ENCODE results near the gene KCNMB4.
A peak's percentile ranks its signal among the peaks of the same experiment; 100 is the strongest.
"Not testable (repeated sequence)": the region's sequence is repeated elsewhere in the genome, so short reads cannot be mapped to it uniquely, and the experiment has no call there.

The KCNMB4 gene

DNA sequence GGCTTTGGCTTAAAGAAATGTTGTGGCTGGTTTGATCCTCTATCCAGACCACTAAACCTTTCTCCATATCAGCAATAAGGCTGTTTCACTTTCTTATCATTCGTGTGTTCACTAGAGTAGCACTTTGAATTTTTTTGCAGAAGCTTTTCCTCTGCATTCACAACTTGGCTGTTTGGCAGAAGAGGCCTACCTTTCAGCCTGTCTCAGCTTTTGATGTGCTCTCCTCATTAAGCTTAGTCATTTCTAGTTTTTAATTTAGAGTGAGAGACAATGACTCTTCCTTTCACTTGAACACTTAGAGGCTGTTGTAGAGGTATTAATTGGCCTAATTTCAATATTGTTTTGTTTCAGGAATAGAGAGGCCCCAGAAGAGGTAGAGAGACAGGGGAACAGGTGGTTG lies 13.8 kb downstream of the KCNMB4 start:
- no peak for DNase-seq

DNA sequence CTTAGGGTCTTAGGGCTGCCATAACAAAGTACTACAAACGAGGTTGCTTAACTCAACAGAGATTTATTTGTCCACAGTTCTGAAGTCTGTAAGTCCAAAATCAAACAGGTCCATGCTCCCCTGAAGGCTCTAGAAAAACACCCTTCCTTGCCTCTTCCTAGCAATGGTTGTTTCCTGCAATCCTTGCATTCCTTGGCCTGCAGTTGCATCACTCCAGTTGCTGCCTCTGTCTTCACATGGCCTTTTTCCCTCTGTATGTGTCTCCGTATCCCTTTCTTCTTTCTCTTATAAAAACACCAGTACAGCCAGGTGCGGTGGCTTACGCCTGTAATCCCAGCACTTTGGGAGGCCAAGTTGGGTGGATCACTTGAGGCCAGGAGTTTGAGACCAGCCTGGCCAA lies 17.4 kb downstream of the KCNMB4 start:
- no peak for DNase-seq

DNA sequence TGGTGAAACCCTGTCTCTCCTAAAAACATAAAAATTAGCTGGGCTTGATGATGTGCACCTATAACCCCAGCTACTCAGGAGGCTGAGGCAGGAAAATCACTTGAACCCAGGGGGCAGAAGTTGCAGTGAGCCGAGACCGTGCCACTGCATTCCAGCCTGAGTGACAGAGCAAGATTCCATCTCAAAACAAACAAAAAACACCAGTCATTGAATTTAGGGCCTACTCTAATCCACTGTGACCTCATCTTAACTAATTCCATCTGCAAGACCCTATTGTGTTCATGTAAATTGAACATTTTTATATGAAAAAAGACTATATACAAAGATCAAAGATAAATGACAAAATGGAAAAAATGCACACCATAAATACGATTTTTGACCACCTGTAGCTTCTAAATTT lies 17.8 kb downstream of the KCNMB4 start:
- no peak for DNase-seq

DNA sequence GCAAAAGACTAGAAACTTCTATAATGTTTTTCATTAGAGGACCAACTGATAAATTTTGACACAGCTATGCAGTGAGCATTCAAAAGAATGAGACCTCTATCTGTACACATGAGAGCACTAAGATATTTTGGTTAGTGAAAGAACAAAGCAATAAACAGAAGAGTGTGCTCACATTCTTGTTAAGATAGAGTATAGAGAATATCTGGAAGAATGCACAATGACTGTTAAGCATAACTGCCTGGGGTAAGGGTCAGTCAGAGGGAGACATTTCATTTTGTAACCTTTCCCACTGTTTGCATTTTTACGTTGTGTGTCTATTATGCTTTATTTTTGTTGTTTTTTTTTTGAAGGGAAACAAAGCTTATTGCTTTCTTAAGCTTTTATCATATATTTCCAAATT lies 20.7 kb downstream of the KCNMB4 start:
- DNase-seq = no peak

DNA sequence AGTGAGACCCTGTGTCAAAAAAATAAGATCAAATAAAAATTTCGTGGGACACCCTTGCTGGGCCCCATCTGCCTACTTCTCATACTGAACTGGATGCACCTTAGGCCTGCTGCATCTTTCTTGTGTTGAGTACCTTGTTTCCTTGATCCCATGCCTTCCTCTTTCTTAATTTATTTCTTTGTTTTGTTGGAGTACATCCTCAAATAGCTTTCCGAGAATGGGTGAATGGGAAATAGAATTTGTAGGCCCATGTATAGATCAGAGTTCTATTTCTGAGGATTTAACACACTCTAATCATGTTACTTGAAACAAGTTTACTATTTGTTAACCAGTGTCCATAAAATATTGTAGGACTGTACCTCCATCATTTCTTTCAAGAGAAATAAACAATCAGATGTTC lies 23.6 kb downstream of the KCNMB4 start:
- no peak for DNase-seq

DNA sequence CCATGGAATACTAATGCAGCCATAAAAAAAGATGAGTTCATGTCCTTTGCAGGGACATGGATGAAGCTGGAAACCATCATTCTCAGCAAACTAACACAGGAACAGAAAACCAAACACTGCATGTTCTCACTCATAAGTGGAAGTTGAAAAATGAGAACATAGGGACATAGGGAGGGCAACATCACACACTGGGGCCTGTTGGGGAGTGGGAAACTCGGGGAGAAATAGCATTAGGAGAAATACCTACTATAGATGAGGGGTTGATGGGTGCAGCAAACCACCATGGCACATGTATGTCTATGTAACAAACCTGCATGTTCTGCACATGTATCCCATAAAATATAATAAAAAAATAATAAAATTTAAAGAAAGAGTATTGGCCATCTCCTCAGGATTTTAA lies 26.5 kb downstream of the KCNMB4 start:
- DNase-seq = not testable (repeated sequence)

DNA sequence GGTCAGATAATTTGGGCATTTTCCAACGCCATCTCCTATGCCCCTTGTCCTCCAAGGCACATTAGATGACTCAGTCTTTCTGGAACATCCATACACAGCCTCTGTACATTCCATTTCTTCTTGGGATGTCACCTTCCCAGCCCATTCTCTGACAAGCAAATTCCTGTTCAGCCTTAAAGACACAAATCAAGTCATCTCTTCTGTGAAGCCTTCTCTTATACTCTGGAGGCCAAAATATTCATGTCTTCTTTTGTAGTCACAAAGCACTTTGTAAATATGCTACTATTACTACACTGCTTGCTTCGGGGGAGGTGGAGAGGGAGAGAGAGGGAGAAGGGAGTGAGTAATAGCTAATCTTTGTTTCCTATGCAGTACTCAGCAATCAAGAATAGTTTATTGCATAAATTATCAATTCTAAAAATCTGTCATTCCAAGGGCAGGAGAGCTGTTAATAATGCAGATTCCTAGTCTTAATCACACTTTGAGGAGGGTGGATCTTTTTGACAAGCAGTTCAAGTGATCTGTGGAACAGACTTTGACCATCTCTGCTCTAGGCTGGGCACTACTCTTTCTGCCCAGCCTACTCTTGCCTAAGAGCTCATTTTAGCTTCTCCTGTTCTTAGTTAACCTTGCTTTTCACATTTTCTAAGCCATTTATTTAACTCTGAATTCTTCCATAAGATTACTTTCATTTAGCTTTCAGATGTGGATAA lies 27.9 kb downstream of the KCNMB4 start:
- peak; percentile 69 for DNase-seq

DNA sequence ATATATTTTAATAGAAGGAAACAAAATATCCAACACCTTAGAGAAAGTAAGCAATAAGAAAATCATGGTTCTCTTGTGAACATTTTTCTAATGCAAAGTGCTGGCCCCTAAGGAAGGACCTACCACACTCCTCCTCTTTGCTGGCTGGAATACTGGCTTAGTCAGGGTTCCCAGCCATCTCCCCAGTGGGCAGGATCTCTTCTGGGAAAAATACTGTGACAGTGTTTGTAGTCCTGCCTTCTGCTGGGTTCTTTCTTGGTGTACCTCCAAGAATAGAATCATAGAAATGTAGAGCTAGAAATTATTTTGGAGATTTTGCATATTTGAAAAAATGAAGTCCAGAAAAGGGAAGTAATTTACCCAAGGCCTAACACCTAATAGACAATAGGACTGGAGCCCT lies 31.9 kb downstream of the KCNMB4 start:
- no peak for DNase-seq

DNA sequence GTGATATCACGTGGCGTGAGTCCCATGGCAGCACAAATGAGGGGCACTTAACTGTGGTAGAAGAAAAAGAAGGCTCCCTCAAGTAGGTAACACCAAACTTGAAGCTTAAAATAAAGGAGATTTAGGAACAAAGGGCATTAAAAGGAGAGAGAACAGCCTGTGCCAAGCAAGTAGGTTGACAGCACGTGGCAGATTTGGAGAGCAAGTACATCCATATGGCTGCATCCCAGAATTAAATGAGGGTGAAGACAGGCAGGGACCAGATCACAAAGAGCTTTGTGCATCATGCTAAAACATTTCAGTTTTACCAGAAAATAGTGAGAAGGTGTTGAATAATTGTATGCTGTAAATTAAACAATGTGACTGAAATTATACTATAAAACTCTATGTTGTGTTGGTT lies 32.8 kb downstream of the KCNMB4 start:
- no peak for DNase-seq

DNA sequence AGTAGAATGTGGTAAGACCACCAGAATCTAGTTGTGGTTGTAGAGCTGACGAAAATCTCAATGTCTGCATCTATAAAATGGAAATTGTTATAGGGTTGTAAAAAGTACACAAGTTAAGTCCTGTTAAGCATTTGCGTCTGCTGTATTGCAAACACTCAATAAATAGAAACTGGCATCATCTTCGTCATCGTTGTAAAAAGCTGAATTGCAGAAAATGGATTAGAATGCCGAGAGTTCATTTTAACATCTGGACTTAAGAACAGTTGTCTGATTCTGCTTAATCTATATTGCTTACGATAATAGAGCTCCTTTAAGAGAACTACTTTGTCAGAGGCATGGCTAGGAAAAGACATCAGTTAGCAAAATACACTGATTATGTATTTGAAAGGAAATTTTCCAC lies 33.2 kb downstream of the KCNMB4 start:
- DNase-seq = no peak

DNA sequence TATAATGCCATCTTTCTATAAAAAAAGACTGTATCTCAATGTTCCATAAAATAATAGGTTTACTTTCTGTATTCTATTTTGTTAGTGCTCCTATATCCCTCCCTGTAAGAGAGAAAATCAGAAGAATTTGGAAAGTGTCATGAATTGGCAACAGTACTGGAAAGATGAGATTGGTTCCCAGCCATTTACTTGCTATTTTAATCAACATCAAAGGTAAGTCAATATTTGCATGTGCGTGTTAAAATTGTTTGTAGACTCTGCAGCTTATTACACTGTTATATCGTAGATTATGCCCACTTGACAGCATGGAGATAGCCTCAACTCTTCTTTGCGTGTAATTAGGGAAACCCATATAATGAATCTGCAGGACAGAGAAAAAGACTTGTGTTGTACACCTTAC lies 34.0 kb downstream of the KCNMB4 start:
- no peak for DNase-seq

DNA sequence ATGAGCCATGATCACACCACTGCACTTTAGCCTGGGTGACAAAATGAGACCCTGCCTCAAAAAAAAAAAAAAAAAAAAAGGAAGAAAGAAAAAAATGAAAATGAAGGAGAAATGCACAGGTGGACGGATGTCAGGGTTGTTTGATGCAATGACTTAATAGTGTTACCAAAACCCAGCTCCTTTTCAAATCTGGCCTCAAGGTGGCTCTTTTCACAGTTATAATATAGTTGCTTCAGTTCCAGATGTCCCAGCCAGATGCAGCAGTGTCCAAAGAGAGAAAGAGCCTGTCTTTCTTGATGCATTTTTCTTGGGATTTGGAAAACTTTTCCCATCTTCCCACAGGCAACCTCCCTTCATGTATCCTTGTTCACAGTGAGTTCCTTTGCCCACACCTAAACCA lies 36.5 kb downstream of the KCNMB4 start:
- no peak for DNase-seq

DNA sequence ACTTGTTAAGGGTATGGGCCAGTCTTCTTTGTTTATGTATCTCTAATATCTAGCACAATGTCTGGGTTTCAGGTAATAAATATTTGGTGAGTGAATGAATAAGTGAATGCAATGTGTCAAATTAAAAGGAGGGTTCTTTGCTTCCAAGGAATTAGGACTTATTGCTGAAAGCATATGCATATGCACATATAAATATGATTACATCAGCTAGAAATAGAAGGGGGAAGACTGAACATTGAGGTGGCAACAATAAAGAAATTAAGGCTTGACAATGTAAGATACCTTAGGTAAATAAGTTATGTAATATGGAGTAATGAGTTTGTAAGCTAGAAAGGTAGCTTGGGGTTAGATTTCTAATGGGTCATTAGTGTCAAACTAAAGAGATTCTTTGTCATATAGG lies 37.7 kb downstream of the KCNMB4 start:
- DNase-seq = no peak

DNA sequence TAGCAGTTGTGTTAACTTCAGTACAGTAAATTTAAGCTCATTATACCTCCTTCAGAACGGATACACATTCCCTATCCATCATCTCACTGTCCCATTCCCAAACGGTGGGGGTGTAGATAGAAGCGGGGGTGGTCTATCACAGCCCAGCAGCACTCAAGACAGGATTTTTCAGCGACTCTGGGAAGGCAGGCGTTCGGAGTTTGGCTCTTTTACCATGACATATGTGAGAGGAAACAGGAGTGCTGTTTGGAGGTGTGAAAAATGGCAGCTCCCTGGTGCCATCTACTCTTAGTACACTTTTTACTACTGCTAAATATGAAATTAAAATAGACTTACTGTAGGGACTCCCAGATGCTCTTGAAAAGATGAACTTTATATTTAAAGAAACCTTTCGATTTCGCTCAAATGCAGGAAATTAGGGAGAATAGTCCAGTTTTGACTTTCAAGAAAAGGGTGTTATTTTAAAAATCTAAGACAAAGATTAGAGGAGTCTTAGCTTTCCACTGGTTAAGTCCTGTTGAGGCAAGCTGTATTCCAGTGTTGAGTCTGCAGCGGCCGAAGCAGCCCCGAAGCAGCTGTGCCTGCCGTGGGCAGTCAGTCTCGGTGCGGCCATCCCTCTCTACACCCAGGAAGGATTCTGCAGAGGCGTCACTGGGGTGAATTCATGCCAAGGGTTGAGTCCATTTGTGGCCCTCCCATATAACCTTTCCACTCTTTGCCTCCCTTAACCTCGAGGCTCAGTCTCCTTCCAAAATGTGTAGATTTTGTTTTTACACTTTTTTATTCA lies 42.1 kb downstream of the KCNMB4 start:
- no peak for DNase-seq

DNA sequence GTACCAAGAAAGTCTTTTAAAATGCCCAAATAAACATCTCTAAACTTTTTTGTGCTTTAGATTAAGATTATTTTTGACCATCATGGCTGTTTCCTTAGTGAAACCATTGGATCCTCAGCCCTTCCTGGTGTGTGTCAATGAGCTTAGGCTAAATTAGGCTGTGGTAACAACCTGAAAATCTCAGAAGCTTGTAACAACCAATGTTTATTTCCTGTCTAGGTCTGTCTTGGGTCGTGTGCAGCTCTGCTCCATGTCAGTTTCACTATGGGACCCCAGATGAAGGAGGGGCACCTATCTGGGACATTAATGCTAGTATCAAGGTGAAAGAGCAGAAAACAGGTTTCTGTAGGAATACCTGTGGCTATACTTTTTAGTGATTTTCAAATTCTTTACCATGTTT lies 49.9 kb downstream of the KCNMB4 start:
- DNase-seq = no peak

DNA sequence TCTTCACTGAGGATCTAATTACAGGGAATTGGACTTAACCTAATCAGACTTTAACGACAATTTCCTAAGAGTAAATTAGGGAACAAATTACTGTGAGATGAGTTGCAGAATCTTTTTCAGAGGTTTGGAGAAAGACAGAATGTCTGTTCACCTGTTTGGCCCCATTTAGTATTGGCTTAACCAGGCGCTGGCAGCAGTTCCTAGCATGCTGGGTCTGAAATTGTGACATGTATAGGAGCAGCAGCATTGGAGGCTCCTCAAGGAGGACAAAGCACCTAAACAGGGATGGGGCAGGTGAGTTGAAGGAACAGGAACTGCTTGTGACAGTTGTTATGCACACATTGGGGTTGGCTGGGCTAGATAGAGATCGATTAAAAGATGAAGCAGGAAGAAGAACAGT lies 51.0 kb downstream of the KCNMB4 start:
- DNase-seq = no peak

DNA sequence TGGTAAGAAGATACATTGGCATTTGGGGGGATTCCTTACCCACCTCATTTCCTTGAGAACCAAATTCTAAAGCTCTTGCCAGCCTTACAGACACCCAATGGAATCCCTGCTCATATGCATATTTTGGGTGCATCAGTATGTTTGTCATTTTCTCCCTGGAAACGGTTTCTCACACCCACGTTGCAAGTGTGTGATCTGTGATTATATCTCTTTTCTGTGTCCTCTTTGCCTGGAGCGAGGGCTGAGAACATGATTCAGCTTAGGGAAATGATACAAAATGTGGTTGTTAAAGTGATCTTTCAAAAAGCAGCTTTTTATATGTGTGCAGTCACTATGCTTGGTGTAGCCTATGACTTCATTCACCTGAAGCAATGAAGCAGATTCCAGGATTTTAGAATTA lies 52.0 kb downstream of the KCNMB4 start:
- no peak for DNase-seq

DNA sequence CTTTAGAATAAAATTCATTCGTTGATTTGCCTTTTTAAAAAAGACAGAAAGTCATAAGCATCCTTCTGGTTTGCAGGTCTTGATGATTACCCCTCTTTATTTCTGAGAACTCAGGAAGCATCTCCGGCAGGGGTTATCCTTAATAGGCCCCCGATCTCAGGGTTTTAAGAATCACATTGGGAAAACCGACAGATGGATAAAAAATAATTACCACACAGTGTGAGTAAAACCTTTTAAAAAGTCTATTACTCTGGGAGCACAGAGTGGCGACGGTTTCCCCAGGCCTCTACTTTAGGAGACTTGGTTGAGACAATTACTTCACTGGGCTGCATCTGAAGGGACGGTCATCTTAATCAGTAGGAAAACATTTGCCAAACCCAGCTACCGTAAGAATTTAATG lies 56.5 kb downstream of the KCNMB4 start:
- no peak for DNase-seq

DNA sequence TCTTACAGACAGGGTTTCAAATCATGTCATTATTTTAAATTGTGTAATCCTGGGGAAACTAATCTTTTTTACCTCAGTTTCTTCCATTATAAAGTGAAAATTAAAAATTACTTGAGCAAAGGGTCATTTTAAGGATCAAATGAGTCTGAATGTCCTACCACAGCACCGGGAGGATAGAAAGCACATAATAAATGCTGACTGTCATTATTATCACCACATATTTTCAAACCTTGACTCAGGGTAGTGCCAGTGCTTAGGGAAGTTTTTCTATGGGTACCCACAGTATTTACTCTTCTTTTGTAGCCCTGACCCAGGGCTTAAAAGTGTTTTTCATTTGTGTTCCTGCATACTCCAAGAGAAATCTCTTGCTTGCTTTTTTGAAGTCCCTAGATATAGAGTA lies 60.5 kb downstream of the KCNMB4 start:
- DNase-seq = no peak

DNA sequence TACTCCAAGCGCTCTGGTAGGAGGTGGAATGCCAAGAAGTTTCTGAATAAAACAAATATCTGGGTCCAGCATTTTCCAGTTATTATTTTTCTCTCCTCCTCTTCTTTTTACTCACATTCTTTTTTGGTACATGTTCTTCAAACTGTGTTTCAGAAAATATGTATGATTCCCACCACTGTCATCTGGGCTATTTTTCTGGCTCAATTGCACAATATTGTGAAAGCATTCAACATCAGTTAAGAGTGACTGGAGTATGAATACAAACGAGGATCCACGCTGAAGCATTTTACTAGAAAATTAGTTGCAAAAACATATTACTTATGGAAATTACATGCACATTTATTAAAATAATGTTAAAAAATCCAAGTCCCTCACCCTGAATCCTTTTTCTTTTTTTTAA lies 61.5 kb downstream of the KCNMB4 start:
- DNase-seq = no peak

DNA sequence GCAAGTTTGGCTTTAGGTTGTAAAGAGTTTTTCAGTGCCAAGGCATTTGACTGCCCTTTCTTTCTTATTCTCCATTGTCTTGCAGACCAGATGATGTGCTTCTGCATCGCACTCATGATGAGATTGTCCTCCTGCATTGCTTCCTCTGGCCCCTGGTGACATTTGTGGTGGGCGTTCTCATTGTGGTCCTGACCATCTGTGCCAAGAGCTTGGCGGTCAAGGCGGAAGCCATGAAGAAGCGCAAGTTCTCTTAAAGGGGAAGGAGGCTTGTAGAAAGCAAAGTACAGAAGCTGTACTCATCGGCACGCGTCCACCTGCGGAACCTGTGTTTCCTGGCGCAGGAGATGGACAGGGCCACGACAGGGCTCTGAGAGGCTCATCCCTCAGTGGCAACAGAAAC lies 64.3 kb downstream of the KCNMB4 start:
- no peak for DNase-seq

DNA sequence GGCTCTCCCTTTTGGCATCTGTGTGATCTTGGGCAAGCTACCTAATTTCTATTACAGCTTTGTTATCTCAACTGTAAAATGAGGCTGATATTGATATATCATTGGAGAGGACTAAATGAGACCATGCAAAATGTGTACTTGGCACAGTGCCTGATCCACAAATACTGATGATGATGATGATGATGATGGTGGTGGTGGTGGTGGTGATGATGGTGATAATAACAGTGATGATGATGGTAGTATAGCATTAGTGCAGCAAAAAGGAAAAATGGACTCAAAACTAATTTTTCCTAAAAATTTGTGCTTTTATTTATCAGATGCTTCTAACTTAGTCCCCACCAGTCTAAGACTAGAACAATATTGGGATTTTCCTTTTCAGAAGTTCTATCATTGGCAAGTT lies 70.7 kb downstream of the KCNMB4 start:
- no peak for DNase-seq

DNA sequence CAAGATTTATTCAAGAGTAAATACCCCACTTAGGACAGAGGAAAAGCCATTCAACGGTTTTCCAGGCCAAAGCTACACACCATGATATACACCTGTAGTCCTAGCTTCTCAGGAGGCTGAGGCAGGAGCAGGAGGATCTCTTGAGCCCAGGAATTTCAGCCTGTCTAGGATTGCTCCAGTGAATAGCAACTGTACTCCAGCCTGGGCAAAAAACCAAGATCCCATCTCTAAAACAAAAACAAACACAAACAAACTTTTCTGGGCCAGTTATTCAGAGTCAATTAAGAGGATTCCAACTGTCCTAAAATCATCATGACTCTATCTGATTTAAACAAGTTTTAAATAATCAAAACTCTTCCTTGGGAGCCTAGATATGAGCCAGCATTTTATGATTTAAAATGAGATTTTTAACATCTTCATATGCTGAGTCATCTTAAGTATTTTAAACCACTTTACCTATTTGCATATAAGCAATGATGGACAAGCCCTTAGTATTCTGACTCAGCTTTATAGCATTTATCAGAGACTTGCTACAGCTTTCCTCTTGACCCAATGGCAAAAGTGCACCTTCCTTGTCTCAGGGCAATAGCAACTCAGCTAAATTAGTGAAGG lies 77.1 kb downstream of the KCNMB4 start:
- DNase-seq = peak; percentile 54

DNA sequence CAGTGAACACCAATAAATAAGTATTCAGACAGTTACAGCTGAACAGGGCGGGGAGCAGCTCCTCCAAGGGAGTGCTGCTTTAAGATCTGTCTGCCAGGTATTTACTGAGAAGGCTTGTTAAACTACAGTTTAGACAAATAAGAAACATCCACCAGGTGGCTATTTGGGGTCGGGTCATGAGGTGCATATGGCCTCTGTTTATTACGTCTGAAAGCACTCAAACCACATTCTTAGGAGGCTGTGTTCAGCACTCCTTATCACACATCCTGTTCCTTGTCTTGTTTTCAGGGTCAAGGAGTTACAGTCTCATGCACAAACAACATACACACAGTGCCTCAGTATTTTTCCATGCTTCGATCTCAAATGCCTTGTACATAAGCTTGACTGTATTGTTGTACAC lies 78.8 kb downstream of the KCNMB4 start:
- no peak for DNase-seq
